ENCODE data around the gene KCTD13.

Gene KCTD13

GRCh38 chr16:29973384-29974246, 47.6 kb upstream of the KCTD13 start, which contains the start of gene TAOK2 (continued):
- TF ChIP-seq ZNF10 (tag by site-specific recombination; IDR thresholded peaks at IDR 0.05) (no peak), BCL11B (tag by site-specific recombination; IDR thresholded peaks at IDR 0.05; ENCODE audit: low read depth) (peak; percentile 64), ZNF626 (tag by site-specific recombination; IDR thresholded peaks at IDR 0.05) (no peak), ZNF610 (tag by site-specific recombination; IDR thresholded peaks at IDR 0.05; ENCODE audit: borderline replicate concordance) (0 out of 2 replicates have a peak, but pooled peaks have one; percentile 67), ZNF416 (tag by site-specific recombination; IDR thresholded peaks at IDR 0.05) (no peak), ZNF843 (tag by site-specific recombination; IDR thresholded peaks at IDR 0.05) (0 out of 2 replicates have a peak, but pooled peaks have one; percentile 35), ZNF404 (tag by site-specific recombination; IDR thresholded peaks at IDR 0.05) (no peak), ZNF777 (tag by site-specific recombination; IDR thresholded peaks at IDR 0.05; ENCODE audit: borderline replicate concordance) (no peak), ZNF350 (tag by site-specific recombination; IDR thresholded peaks at IDR 0.05) (no peak), SCRT1 (tag by site-specific recombination; IDR thresholded peaks at IDR 0.05; ENCODE audit: borderline replicate concordance) (no peak), ZNF121 (tag by site-specific recombination; IDR thresholded peaks at IDR 0.05) (no peak), ZNF362 (tag by site-specific recombination; IDR thresholded peaks at IDR 0.05) (no peak), ZBTB49 (tag by site-specific recombination; IDR thresholded peaks at IDR 0.05; ENCODE audit: low read depth) (no peak), ZFP41 (tag by site-specific recombination; IDR thresholded peaks at IDR 0.05; ENCODE audit: borderline replicate concordance) (no peak), YY2 (tag by site-specific recombination; IDR thresholded peaks at IDR 0.05) (peak; percentile 75), ZNF776 (tag by site-specific recombination; IDR thresholded peaks at IDR 0.05; ENCODE audit: borderline replicate concordance) (no peak), ZNF596 (tag by site-specific recombination; IDR thresholded peaks at IDR 0.05) (no peak), ZNF169 (tag by site-specific recombination; IDR thresholded peaks at IDR 0.05) (no peak), ZNF473 (tag by site-specific recombination; IDR thresholded peaks at IDR 0.05) (no peak), ZNF132 (tag by site-specific recombination; IDR thresholded peaks at IDR 0.05; ENCODE audit: borderline replicate concordance) (no peak)
- TF ChIP-seq, protein P1, sequence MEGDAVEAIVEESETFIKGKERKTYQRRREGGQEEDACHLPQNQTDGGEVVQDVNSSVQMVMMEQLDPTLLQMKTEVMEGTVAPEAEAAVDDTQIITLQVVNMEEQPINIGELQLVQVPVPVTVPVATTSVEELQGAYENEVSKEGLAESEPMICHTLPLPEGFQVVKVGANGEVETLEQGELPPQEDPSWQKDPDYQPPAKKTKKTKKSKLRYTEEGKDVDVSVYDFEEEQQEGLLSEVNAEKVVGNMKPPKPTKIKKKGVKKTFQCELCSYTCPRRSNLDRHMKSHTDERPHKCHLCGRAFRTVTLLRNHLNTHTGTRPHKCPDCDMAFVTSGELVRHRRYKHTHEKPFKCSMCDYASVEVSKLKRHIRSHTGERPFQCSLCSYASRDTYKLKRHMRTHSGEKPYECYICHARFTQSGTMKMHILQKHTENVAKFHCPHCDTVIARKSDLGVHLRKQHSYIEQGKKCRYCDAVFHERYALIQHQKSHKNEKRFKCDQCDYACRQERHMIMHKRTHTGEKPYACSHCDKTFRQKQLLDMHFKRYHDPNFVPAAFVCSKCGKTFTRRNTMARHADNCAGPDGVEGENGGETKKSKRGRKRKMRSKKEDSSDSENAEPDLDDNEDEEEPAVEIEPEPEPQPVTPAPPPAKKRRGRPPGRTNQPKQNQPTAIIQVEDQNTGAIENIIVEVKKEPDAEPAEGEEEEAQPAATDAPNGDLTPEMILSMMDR (tag by site-specific recombination; IDR thresholded peaks at IDR 0.05) = no peak
- TF ChIP-seq, protein P2, sequence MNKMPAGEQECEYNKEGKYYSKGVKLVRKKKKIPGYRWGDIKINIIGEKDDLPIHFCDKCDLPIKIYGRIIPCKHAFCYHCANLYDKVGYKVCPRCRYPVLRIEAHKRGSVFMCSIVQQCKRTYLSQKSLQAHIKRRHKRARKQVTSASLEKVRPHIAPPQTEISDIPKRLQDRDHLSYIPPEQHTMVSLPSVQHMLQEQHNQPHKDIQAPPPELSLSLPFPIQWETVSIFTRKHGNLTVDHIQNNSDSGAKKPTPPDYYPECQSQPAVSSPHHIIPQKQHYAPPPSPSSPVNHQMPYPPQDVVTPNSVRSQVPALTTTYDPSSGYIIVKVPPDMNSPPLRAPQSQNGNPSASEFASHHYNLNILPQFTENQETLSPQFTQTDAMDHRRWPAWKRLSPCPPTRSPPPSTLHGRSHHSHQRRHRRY (tag by site-specific recombination; IDR thresholded peaks at IDR 0.05) = no peak
- TF ChIP-seq, protein P3, sequence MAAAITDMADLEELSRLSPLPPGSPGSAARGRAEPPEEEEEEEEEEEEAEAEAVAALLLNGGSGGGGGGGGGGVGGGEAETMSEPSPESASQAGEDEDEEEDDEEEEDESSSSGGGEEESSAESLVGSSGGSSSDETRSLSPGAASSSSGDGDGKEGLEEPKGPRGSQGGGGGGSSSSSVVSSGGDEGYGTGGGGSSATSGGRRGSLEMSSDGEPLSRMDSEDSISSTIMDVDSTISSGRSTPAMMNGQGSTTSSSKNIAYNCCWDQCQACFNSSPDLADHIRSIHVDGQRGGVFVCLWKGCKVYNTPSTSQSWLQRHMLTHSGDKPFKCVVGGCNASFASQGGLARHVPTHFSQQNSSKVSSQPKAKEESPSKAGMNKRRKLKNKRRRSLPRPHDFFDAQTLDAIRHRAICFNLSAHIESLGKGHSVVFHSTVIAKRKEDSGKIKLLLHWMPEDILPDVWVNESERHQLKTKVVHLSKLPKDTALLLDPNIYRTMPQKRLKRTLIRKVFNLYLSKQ (tag by site-specific recombination; IDR thresholded peaks at IDR 0.05; ENCODE audit: borderline replicate concordance) = no peak
- TF ChIP-seq, protein P4, sequence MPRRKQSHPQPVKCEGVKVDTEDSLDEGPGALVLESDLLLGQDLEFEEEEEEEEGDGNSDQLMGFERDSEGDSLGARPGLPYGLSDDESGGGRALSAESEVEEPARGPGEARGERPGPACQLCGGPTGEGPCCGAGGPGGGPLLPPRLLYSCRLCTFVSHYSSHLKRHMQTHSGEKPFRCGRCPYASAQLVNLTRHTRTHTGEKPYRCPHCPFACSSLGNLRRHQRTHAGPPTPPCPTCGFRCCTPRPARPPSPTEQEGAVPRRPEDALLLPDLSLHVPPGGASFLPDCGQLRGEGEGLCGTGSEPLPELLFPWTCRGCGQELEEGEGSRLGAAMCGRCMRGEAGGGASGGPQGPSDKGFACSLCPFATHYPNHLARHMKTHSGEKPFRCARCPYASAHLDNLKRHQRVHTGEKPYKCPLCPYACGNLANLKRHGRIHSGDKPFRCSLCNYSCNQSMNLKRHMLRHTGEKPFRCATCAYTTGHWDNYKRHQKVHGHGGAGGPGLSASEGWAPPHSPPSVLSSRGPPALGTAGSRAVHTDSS (tag by site-specific recombination; IDR thresholded peaks at IDR 0.05) = 0 out of 2 replicates have a peak, but pooled peaks have one; percentile 6
- TF ChIP-seq, protein P5, sequence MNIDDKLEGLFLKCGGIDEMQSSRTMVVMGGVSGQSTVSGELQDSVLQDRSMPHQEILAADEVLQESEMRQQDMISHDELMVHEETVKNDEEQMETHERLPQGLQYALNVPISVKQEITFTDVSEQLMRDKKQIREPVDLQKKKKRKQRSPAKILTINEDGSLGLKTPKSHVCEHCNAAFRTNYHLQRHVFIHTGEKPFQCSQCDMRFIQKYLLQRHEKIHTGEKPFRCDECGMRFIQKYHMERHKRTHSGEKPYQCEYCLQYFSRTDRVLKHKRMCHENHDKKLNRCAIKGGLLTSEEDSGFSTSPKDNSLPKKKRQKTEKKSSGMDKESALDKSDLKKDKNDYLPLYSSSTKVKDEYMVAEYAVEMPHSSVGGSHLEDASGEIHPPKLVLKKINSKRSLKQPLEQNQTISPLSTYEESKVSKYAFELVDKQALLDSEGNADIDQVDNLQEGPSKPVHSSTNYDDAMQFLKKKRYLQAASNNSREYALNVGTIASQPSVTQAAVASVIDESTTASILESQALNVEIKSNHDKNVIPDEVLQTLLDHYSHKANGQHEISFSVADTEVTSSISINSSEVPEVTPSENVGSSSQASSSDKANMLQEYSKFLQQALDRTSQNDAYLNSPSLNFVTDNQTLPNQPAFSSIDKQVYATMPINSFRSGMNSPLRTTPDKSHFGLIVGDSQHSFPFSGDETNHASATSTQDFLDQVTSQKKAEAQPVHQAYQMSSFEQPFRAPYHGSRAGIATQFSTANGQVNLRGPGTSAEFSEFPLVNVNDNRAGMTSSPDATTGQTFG (tag by site-specific recombination; IDR thresholded peaks at IDR 0.05; ENCODE audit: borderline replicate concordance) = no peak
